HCT116 (cell line): Measurements from ENCODE around the gene NXN. TPM values are rescaled to one million over a fixed set of nuclear protein-coding genes. Genes with fewer than 3 reads are reported as not detected.
A peak's percentile ranks its signal among the peaks of the same experiment; 100 is the strongest.
"Not testable (repeated sequence)": the region's sequence is repeated elsewhere in the genome, so short reads cannot be mapped to it uniquely, and the experiment has no call there.

Source experiments
- ATAC-seq: fragments of 200-7000 bp; cut with Tn5 transposase; 2 replicates; pipeline ENCODE4 v1.9.1; 2020; ENCODE audit warnings: mild to moderate bottlenecking, moderate library complexity
- BruUV-seq: library from RNA; stranded (reverse); fragments of 400-500 nt; replicated peaks from 2 replicates; lab custom pipeline; 2021; lab: Mats Ljungman, UMichigan
- CTCF ChIA-PET: fragments of 300-600 bp; sonication (Branson Sonifier 250); formaldehyde crosslinking; loops from one replicate; lab custom pipeline; 2021; ENCODE audit warnings: antibody characterized with exemption; lab: Charles Lee
- POLR2A ChIA-PET: fragments of 300-600, 350-600 bp; sonication (Branson Sonifier 250); formaldehyde crosslinking; loops from one replicate; lab custom pipeline; 2021; ENCODE audit warnings: antibody characterized with exemption; lab: Charles Lee
- RAD21 ChIA-PET, 2 experiments: fragments of 300-600 bp; sonication (Branson Sonifier 250); formaldehyde crosslinking; loops; one replicate each; lab custom pipeline; 2023; ENCODE audit warnings: low total read pairs in 2 of 2; ENCODE audit not compliant: uncharacterized antibody in 2 of 2, unreplicated experiment in 2 of 2, low non-redundant PET in 1 of 2; lab: Charles Lee
- DNase-seq: peaks from one replicate; pipeline ENCODE4 v3.0.0-alpha.2; 2010; ENCODE audit warnings: low read depth, low spot score
- H2AFZ ChIP-seq: fragments of 200-600 bp; shearing (Covaris generic), sonication (generic); 2 replicates; pipeline ENCODE4 v1.6.1; 2017; ENCODE audit warnings: low read depth, mixed run types, mixed read lengths, antibody characterized with exemption, low read length; ENCODE audit not compliant: poor library complexity, severe bottlenecking
- H3K27ac ChIP-seq: 2 replicates; pipeline ENCODE4 v1.5.1; 2012; ENCODE audit warnings: low read depth, low read length
- H3K27me3 ChIP-seq: fragments of 200-600 bp; sonication (generic); 2 replicates; pipeline ENCODE4 v1.6.1; 2016; ENCODE audit warnings: mixed run types, low read length, mixed read lengths; ENCODE audit not compliant: insufficient read depth
- H3K36me3 ChIP-seq, 2 experiments: fragments of 200-500 bp in 1 of 2; fragments of 200-600 bp in 1 of 2; sonication (Bioruptor generic) in 1 of 2; sonication (generic) in 1 of 2; 2 replicates each; pipeline versions ENCODE4 v1.5.1 to v1.6.1; 2014 to 2016; ENCODE audit warnings: low read length in 2 of 2, inconsistent platforms in 1 of 2, mixed read lengths in 1 of 2, mixed run types in 1 of 2; ENCODE audit not compliant: insufficient read depth in 2 of 2, control insufficient read depth in 1 of 2
- H3K4me1 ChIP-seq, 2 experiments: fragments of 200-600 bp in 1 of 2; sonication (generic) in 1 of 2; 2 replicates each; pipeline versions ENCODE4 v1.5.1 to v1.6.1; 2012 to 2017; ENCODE audit warnings: low read length in 2 of 2, inconsistent platforms in 1 of 2, mild to moderate bottlenecking in 1 of 2, mixed read lengths in 1 of 2, mixed run types in 1 of 2, moderate library complexity in 1 of 2; ENCODE audit not compliant: insufficient read depth in 2 of 2, control insufficient read depth in 1 of 2
- H3K4me2 ChIP-seq: fragments of 200-600 bp; sonication (generic); 2 replicates; pipeline ENCODE4 v1.6.1; 2017; ENCODE audit warnings: mixed run types, low read length, mixed read lengths
- H3K4me3 ChIP-seq, 2 experiments: fragments of 200-600 bp in 1 of 2; sonication (generic) in 1 of 2; replicated peaks in 1 of 2; 2 replicates each; pipeline ENCODE4 v1.5.1; 2011 to 2016; ENCODE audit warnings: low read length in 2 of 2, control low read depth in 1 of 2, low read depth in 1 of 2, mild to moderate bottlenecking in 1 of 2, mixed read lengths in 1 of 2, mixed run types in 1 of 2
- H3K79me2 ChIP-seq: fragments of 200-600 bp; sonication (generic); 2 replicates; pipeline ENCODE4 v1.6.1; 2017; ENCODE audit warnings: mild to moderate bottlenecking, mixed run types, low read length, moderate library complexity, mixed read lengths; ENCODE audit not compliant: insufficient read depth
- H3K9ac ChIP-seq: fragments of 200-600 bp; sonication (generic); 2 replicates; pipeline ENCODE4 v1.6.1; 2016; ENCODE audit warnings: low read length, mixed read lengths
- H3K9me2 ChIP-seq: fragments of 200-600 bp; sonication (generic), shearing (Covaris generic); 2 replicates; pipeline ENCODE4 v1.6.1; 2017; ENCODE audit warnings: mixed run types, mild to moderate bottlenecking, moderate library complexity; ENCODE audit not compliant: insufficient read depth
- H3K9me3 ChIP-seq, 2 experiments: fragments of 200-500 bp in 1 of 2; fragments of 200-600 bp in 1 of 2; sonication (Bioruptor generic) in 1 of 2; sonication (generic) in 1 of 2; 2 replicates each; pipeline ENCODE4 v1.6.1; 2014 to 2017; ENCODE audit warnings: low read length in 2 of 2, mixed read lengths in 2 of 2, inconsistent platforms in 1 of 2, low read depth in 1 of 2, mild to moderate bottlenecking in 1 of 2, mixed run types in 1 of 2, moderate library complexity in 1 of 2; ENCODE audit not compliant: control insufficient read depth in 1 of 2, insufficient read depth in 1 of 2
- H4K20me1 ChIP-seq: fragments of 200-600 bp; sonication (generic), shearing (Covaris generic); 2 replicates; pipeline ENCODE4 v1.6.1; 2017; ENCODE audit warnings: mixed run types, mild to moderate bottlenecking, moderate library complexity; ENCODE audit not compliant: insufficient read depth
- CBX3 ChIP-seq: IDR thresholded peaks from 2 replicates; pipeline ENCODE4 v1.6.1; 2012; ENCODE audit warnings: low read depth
- CEBPB ChIP-seq: IDR thresholded peaks from 2 replicates; pipeline ENCODE4 v1.6.1; 2012; ENCODE audit warnings: low read depth
- EGR1 ChIP-seq: IDR thresholded peaks from 2 replicates; pipeline ENCODE4 v1.6.1; 2012; ENCODE audit warnings: low read depth
- JUND ChIP-seq: IDR thresholded peaks from 2 replicates; pipeline ENCODE4 v1.6.1; 2012
- POLR2A ChIP-seq: IDR thresholded peaks from 2 replicates; pipeline ENCODE4 v1.7.0; 2011; ENCODE audit warnings: borderline replicate concordance; ENCODE audit not compliant: insufficient read depth, insufficient read length; ENCODE audit errors: extremely low read depth
- RAD21 ChIP-seq: IDR thresholded peaks from 2 replicates; pipeline ENCODE4 v1.6.1; 2012; ENCODE audit warnings: low read depth, mild to moderate bottlenecking
- SP1 ChIP-seq: IDR thresholded peaks from 2 replicates; pipeline ENCODE4 v1.6.1; 2012; ENCODE audit warnings: low read depth
- YY1 ChIP-seq: IDR thresholded peaks from 2 replicates; pipeline ENCODE4 v1.6.1; 2011; ENCODE audit warnings: low read length, low read depth, moderate library complexity, mild to moderate bottlenecking; ENCODE audit not compliant: insufficient replicate concordance; ENCODE audit errors: extremely low read depth
- intact Hi-C: fragments of 100-400 bp; cut with micrococcal nuclease; formaldehyde crosslinking; loops from 2 replicates; pipeline ENCODE4 v1.10.0; 2022
- total RNA-seq: library from RNA; stranded (reverse); gene quantifications from one replicate; pipeline ENCODE4 v1.2.1, GENCODE V29; 2021; ENCODE audit not compliant: unreplicated experiment
- TF ChIP-seq, protein P1 (sequence below): IDR thresholded peaks from 2 replicates; pipeline ENCODE4 v1.6.1; 2011; ENCODE audit warnings: mild to moderate bottlenecking, low read length, moderate library complexity; ENCODE audit not compliant: insufficient replicate concordance; ENCODE audit errors: extremely low read depth

NXN gene
- total RNA-seq, 1 experiment from 2014 or later: 83.7 TPM

DNA sequence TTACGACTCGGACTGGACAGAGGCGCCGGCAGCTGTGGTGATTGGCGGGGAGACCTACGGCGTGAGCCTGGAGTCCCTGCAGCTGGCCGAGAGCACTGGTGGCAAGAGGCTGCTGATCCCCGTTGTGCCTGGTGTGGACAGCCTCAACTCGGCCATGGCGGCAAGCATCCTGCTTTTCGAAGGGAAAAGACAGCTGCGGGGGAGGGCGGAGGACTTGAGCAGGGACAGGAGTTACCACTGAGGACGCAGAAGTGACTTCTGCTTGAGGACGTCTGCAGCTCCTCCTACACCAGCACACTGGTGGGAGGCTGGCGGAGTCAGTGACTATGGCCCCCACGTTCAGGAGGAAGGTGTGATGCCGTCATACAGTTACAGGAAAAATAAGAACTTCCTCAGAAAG lies 187.7 kb downstream of the NXN start:
- Histone ChIP-seq H3K36me3 (peaks cover 8 to 34% of the 10 kb centered on the region in 2 experiments; a peak in 3 of 4 replicates), H3K27me3 (no peaks in the 10 kb centered on the region), H3K9me3 (no peaks in the 10 kb centered on the region), H3K9ac (no peak overlapping the region), H3K4me3 (no peak overlapping the region), H4K20me1 (no peaks in the 10 kb centered on the region), H3K27ac (no peak overlapping the region), H3K4me1 (peaks cover 0 to 11% of the 10 kb centered on the region in 2 experiments; a peak in 2 of 4 replicates), H3K79me2 (peaks cover 24% of the 10 kb centered on the region), H3K9me2 (no peaks in the 10 kb centered on the region), H3K4me2 (no peak overlapping the region), H2AFZ (no peak overlapping the region)
- no peak for TF ChIP-seq POLR2A
- TF ChIP-seq YY1: no peak
- TF ChIP-seq JUND: no peak
- TF ChIP-seq CEBPB: no peak
- TF ChIP-seq, protein P1, sequence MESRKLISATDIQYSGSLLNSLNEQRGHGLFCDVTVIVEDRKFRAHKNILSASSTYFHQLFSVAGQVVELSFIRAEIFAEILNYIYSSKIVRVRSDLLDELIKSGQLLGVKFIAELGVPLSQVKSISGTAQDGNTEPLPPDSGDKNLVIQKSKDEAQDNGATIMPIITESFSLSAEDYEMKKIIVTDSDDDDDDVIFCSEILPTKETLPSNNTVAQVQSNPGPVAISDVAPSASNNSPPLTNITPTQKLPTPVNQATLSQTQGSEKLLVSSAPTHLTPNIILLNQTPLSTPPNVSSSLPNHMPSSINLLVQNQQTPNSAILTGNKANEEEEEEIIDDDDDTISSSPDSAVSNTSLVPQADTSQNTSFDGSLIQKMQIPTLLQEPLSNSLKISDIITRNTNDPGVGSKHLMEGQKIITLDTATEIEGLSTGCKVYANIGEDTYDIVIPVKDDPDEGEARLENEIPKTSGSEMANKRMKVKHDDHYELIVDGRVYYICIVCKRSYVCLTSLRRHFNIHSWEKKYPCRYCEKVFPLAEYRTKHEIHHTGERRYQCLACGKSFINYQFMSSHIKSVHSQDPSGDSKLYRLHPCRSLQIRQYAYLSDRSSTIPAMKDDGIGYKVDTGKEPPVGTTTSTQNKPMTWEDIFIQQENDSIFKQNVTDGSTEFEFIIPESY: no peak
- TF ChIP-seq RAD21: no peak
- no peak for TF ChIP-seq EGR1
- TF ChIP-seq SP1: no peak
- TF ChIP-seq CBX3: no peak
- intact Hi-C loops: no loop called here
- no peak for DNase-seq
- ChIA-PET POLR2A (interaction anchor here (1.1 kb wide), 1 partner anchor 189 kb away, joined by 3 read pairs; no protein-coding TSS in a partner anchor), RAD21 (no interaction called here), CTCF (interaction anchor here (2.1 to 2.5 kb wide), 2 partner anchors 189 to 205 kb away, joined by 7 to 20 read pairs; partner anchors contain the start of gene TIMM22)
- TSS peak; percentile 19 for BruUV-seq
- no peak for ATAC-seq

DNA sequence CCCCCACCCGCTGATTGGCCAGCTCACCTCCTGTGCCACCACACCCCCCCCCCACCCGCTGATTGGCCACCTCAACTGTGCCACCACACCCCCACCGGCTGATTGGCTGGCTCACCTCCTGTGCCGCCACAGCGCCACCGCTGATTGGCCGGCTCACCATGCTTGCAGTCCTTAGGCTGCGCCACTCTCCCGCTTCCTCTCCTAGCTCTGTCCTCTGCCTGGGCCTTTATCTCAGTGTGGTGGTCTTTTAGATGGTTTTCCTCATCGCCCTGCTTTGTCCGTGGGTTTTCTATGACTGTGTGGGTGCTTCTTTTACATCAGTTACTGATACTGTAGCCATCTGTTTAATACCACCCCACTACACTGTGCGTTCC lies 188.7 kb downstream of the NXN start:
- Histone ChIP-seq H3K79me2 (peaks cover 30% of the 10 kb centered on the region), H3K36me3 (peaks cover 8 to 34% of the 10 kb centered on the region in 2 experiments; a peak in 3 of 4 replicates), H3K4me1 (peaks cover 0 to 11% of the 10 kb centered on the region in 2 experiments; a peak in 2 of 4 replicates)
- H2AFZ ChIP-seq, DNase-seq, H3K4me3 ChIP-seq, ATAC-seq, H3K9me3 ChIP-seq, H3K9me2 ChIP-seq, H3K27ac ChIP-seq, H3K4me2 ChIP-seq, H4K20me1 ChIP-seq, intact Hi-C loops, RAD21 ChIA-PET, POLR2A ChIA-PET, BruUV-seq, H3K9ac ChIP-seq, H3K27me3 ChIP-seq: not testable (repeated sequence)
- CTCF ChIA-PET: interaction anchor here (1.6 to 2.1 kb wide), 2 partner anchors 190 to 206 kb away, joined by 7 to 8 read pairs; partner anchors contain the start of gene TIMM22

DNA sequence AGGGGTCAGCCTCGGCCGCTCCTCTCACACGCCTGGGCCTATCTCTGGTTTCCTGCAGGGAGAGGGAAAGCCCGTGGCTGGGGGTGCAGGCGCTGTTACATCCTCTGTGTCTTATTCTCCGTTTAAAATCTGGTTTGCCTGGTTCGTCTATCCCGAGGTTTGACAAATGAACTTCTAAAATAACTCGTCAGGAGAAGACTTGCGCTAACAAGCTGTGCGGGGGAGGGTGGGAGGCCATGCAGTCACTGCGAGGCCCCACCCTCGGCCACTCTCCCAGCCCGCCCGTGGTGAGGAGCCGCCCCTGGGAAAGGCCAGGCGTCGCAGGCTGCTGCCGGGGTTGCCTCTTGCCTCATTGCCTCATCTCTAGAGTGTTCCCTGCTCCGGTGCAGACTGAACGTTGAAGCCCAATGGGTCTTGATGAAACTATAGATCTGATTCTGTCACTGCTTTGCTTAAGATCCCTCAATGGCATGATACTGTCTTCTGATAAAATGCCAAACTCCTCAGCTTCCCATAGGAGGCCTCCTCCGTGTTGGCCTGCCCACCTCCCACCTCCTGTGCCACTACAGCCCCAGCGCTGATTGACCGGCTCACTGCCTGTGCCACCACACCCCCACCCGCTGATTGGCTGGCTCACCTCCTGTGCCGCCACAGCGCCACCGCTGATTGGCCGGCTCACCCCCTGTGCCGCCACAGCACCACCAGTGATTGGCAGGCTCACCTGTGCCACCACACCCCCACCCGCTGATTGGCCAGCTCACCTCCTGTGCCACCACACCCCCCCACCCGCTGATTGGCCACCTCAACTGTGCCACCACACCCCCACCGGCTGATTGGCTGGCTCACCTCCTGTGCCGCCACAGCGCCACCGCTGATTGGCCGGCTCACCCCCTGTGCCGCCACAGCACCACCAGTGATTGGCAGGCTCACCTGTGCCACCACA lies 189.4 kb downstream of the NXN start:
- peak; percentile 65 for ATAC-seq
- H3K36me3 ChIP-seq: peaks cover 8 to 34% of the 10 kb centered on the region in 2 experiments; a peak in 3 of 4 replicates
- H2AFZ ChIP-seq, H3K9me2 ChIP-seq, H4K20me1 ChIP-seq, POLR2A ChIA-PET, H3K9me3 ChIP-seq, BruUV-seq, H3K27me3 ChIP-seq, H3K4me3 ChIP-seq, DNase-seq, H3K9ac ChIP-seq, H3K4me1 ChIP-seq, H3K27ac ChIP-seq, H3K4me2 ChIP-seq, intact Hi-C loops, RAD21 ChIA-PET: not testable (repeated sequence)
- peaks cover 36% of the 10 kb centered on the region for H3K79me2 ChIP-seq
- CTCF ChIA-PET: interaction anchor here (1.6 to 2.1 kb wide), 2 partner anchors 191 to 206 kb away, joined by 7 to 8 read pairs; partner anchors contain the start of gene TIMM22
